ENCODE results near the gene NRSN1. TPM values are rescaled to one million over a fixed set of nuclear protein-coding genes. Genes with fewer than 3 reads are reported as not detected.

NRSN1 gene, protein sequence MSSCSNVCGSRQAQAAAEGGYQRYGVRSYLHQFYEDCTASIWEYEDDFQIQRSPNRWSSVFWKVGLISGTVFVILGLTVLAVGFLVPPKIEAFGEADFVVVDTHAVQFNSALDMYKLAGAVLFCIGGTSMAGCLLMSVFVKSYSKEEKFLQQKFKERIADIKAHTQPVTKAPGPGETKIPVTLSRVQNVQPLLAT
- total RNA-seq: not detected in 2 replicates

DNA sequence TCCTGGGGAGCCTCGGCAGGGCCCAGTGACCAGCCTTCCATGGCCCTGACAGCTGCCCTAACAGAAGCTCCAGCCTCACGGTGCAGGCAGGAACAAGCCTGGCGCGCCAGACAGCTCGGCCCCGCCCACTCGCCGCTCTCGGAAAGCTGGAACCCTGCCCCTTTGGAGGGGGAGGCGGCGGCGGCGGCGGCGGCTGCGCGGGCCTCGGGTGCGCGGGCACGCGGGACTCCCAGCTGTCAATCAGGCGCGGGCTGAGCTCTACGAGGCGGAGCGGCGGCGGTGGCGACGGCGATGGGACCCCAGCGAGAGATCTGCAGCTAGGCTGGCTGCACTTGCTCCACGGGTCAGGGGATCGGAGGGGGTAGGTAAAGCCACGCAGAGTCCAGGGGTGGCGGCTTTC, at the start of gene NRSN1:
TSS of gene NRSN1 (plus strand) at position 236 of the 400 bp plus-strand sequence. CDS start 8,113 bp downstream, outside the sequence.

Small RNAs within 50 kb of the gene (small RNA-seq; reads per million reads assigned to genes)
- gene RF00218: not detected

Other genes starting within 250 kb of the NRSN1 start
- under 0.01 TPM in 2 replicates for gene DCDC2, start 231.8 kb downstream of the NRSN1 start, total RNA-seq